Measurements from ENCODE around the gene ACOX2. TPM values are rescaled to one million over a fixed set of nuclear protein-coding genes. Genes with fewer than 3 reads are reported as not detected.
A peak's percentile ranks its signal among the peaks of the same experiment; 100 is the strongest.

ACOX2 gene
- total and polyA plus RNA-seq, 7 experiments from 2014 or later, result not detected

DNA sequence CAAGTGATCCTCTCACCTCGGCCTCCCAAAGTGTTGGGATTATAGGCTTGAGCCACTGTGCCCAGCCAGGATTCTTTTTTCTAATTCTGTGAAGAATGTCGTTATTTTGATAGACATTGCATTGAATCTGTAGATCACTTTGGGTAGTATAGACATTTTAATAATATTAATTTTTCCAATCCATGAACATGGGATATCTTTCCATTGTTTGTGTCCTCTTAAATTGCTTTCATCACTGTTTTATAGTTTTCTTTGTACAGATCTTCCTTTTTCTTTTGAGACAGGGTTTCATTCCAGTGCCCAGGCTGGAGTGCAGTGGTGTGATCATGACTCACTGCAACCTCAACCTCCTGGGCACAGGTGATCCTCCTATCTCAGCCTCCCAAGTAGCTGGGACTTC lies 56.7 kb downstream of the ACOX2 start:
- no peak for ATAC-seq
- POLR2A ChIA-PET, result no interaction called here

DNA sequence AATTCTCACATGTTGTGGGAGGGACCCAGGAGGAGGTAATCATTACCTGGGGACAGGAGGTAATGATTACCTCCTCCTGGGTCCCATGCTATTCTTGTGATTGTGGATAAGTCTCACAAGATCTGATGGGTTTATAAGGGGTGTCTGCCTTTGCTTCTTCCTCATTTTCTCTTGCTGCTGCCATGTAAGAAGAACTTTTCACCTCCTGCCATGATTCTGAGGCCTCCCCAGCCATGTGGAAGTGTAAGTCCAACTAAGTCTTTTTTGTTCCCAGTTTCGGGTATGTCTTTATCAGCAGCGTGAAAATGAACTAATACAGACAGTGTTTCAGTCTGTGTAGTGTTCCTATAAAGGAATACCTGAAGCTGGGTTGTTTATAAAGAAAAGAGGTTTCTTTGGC lies 58.2 kb downstream of the ACOX2 start:
- no peak overlapping the region for H3K27ac Mint-ChIP-seq
- H3K27me3 Mint-ChIP-seq, result peaks cover 0 to 39% (median 0%) of the 10 kb centered on the region in 5 donors
- Histone ChIP-seq H3K4me1 (ENCODE audit: control insufficient read depth in 2 of 2, insufficient read depth in 2 of 2, low read length in 2 of 2) (peaks cover 0 to 3% of the 10 kb centered on the region in 2 donors), H3K27ac (ENCODE audit: low read depth, low read length) (no peak overlapping the region), H3K27me3 (ENCODE audit: control insufficient read depth in 2 of 2, insufficient read depth in 2 of 2, low read length in 2 of 2) (no peaks in the 10 kb centered on the region), H3K4me3 (ENCODE audit: low read length) (no peak overlapping the region), H3K36me3 (ENCODE audit: control insufficient read depth in 2 of 3, insufficient read depth in 3 of 3, low read length in 3 of 3) (no peaks in the 10 kb centered on the region), H3K9me3 (ENCODE audit: control insufficient read depth in 2 of 3, low read length in 3 of 3) (no peaks in the 10 kb centered on the region)
- intact Hi-C loops (cut with micrococcal nuclease), result no loop called here
- ATAC-seq (no peak), DNase-seq (no peak)
- H3K9me3 Mint-ChIP-seq, result peaks cover 0 to 8% (median 0%) of the 10 kb centered on the region in 11 donors
- H3K36me3 Mint-ChIP-seq, result peaks cover 0 to 8% (median 0%) of the 10 kb centered on the region in 5 donors
- ChIA-PET CTCF (no interaction called here), POLR2A (interaction anchor here (0.6 kb wide), 1 partner anchor 403 kb away, joined by 6 read pairs; no protein-coding TSS in a partner anchor)
- peaks cover 0 to 16% (median 11%) of the 10 kb centered on the region in 7 donors for H3K4me1 Mint-ChIP-seq
- H3K4me3 Mint-ChIP-seq, result no peak overlapping the region

More for the DNA sequence above, 56.7 kb downstream of the ACOX2 start:
- H3K27ac Mint-ChIP-seq, result no peak overlapping the region
- no peak for DNase-seq
- no peak overlapping the region for H3K4me3 Mint-ChIP-seq
- H3K9me3 ChIP-seq (ENCODE audit: control insufficient read depth in 2 of 3, low read length in 3 of 3), result no peaks in the 10 kb centered on the region
- no peaks in the 10 kb centered on the region for H3K36me3 ChIP-seq (ENCODE audit: control insufficient read depth in 2 of 3, insufficient read depth in 3 of 3, low read length in 3 of 3)
- H3K4me1 Mint-ChIP-seq, result peaks cover 0 to 8% (median under 1%) of the 10 kb centered on the region in 7 donors
- H3K4me3 ChIP-seq (ENCODE audit: low read length), result no peak overlapping the region
- H3K27ac ChIP-seq (ENCODE audit: low read depth, low read length), result no peak overlapping the region
- peaks cover 0 to 51% (median 0%) of the 10 kb centered on the region in 5 donors for H3K27me3 Mint-ChIP-seq
- peaks cover 0 to 6% (median 0%) of the 10 kb centered on the region in 5 donors for H3K36me3 Mint-ChIP-seq
- H3K27me3 ChIP-seq (ENCODE audit: control insufficient read depth in 2 of 2, insufficient read depth in 2 of 2, low read length in 2 of 2), result no peaks in the 10 kb centered on the region
- CTCF ChIA-PET, result no interaction called here
- no peaks in the 10 kb centered on the region for H3K4me1 ChIP-seq (ENCODE audit: control insufficient read depth in 2 of 2, insufficient read depth in 2 of 2, low read length in 2 of 2)
- intact Hi-C loops (cut with micrococcal nuclease), result no loop called here
- H3K9me3 Mint-ChIP-seq, result peaks cover 0 to 8% (median 0%) of the 10 kb centered on the region in 11 donors

DNA sequence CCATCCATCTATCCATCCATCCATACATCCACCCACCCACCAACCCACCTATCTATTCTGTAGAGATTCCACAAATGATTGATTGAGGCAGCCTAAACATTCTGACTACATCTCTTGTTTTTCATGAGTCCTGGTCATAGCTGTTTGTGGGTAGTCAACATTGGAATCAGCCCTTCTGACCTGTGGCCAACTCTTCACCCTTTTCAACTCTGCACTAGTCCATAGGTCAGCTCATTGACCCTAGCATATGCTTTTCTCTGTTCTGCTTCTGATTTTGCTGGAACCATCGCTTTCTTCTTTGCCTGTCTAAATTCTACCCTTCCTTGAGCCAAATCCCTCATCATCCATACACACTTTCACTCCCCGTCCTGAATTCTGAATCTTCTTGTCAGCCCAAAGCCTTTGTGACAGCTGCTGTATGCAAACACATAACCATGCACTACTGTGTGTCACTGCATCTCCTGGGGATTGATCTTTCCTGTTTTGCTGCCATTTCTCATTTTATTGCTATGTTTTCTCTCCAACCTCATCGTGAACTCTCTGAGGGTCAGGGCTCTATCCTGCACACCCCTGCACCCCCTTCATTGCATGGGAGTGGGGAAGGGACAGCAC lies 61.9 kb downstream of the ACOX2 start:
- CTCF ChIA-PET, result no interaction called here
- intact Hi-C loops (cut with micrococcal nuclease), result loop anchor here in 1 of 2 donors (5.0 kb wide), 2 partner anchors 43 to 143 kb away; partner anchors contain the start of genes PDHB and PXK
- POLR2A ChIA-PET, result no interaction called here
- no peak for ATAC-seq
- H3K4me3 ChIP-seq (ENCODE audit: low read length), result no peak overlapping the region
- no peak overlapping the region for H3K4me3 Mint-ChIP-seq
- no peak overlapping the region for H3K27ac ChIP-seq (ENCODE audit: low read depth, low read length)
- peaks cover 5 to 50% (median 21%) of the 10 kb centered on the region in 7 donors for H3K4me1 Mint-ChIP-seq
- H3K9me3 Mint-ChIP-seq, result peaks cover 0 to 2% (median 0%) of the 10 kb centered on the region in 11 donors
- H3K36me3 Mint-ChIP-seq, result peaks cover 0 to 11% (median 0%) of the 10 kb centered on the region in 5 donors
- no peaks in the 10 kb centered on the region for H3K36me3 ChIP-seq (ENCODE audit: control insufficient read depth in 2 of 3, insufficient read depth in 3 of 3, low read length in 3 of 3)
- H3K9me3 ChIP-seq (ENCODE audit: control insufficient read depth in 2 of 3, low read length in 3 of 3), result no peaks in the 10 kb centered on the region
- H3K27ac Mint-ChIP-seq, result peak overlapping the region in 1 of 9 donors; percentile 3
- H3K27me3 Mint-ChIP-seq, result peaks cover 0 to 18% (median 0%) of the 10 kb centered on the region in 5 donors
- H3K27me3 ChIP-seq (ENCODE audit: control insufficient read depth in 2 of 2, insufficient read depth in 2 of 2, low read length in 2 of 2), result no peaks in the 10 kb centered on the region
- no peak for DNase-seq
- H3K4me1 ChIP-seq (ENCODE audit: control insufficient read depth in 2 of 2, insufficient read depth in 2 of 2, low read length in 2 of 2), result peaks cover 0 to 28% of the 10 kb centered on the region in 2 donors

- no peak overlapping the region for H3K4me3 ChIP-seq (ENCODE audit: low read length)
- ChIA-PET CTCF (no interaction called here), POLR2A (no interaction called here)
- H3K9me3 ChIP-seq (ENCODE audit: control insufficient read depth in 2 of 3, low read length in 3 of 3), result no peaks in the 10 kb centered on the region
- H3K27ac ChIP-seq (ENCODE audit: low read depth, low read length), result no peak overlapping the region
- no peak overlapping the region for H3K27ac Mint-ChIP-seq
- DNase-seq (no peak), ATAC-seq (peak; percentile 61)
- H3K27me3 Mint-ChIP-seq, result peaks cover 0 to 14% (median 0%) of the 10 kb centered on the region in 5 donors
- H3K9me3 Mint-ChIP-seq, result peaks cover 0 to 2% (median 0%) of the 10 kb centered on the region in 11 donors
- intact Hi-C loops (cut with micrococcal nuclease), result loop anchor here in 1 of 2 donors (5.0 kb wide), 2 partner anchors 42 to 142 kb away; partner anchors contain the start of genes PDHB and PXK
- H3K27me3 ChIP-seq (ENCODE audit: control insufficient read depth in 2 of 2, insufficient read depth in 2 of 2, low read length in 2 of 2), result no peaks in the 10 kb centered on the region
- no peaks in the 10 kb centered on the region for H3K36me3 ChIP-seq (ENCODE audit: control insufficient read depth in 2 of 3, insufficient read depth in 3 of 3, low read length in 3 of 3)
- H3K4me1 ChIP-seq (ENCODE audit: control insufficient read depth in 2 of 2, insufficient read depth in 2 of 2, low read length in 2 of 2), result peaks cover 0 to 28% of the 10 kb centered on the region in 2 donors
- H3K4me1 Mint-ChIP-seq, result peaks cover 5 to 54% (median 22%) of the 10 kb centered on the region in 7 donors
- H3K36me3 Mint-ChIP-seq, result peaks cover 0 to 11% (median 0%) of the 10 kb centered on the region in 5 donors
- no peak overlapping the region for H3K4me3 Mint-ChIP-seq
Measured at GRCh38 chr3:58474348-58474911, 62.6 kb downstream of the ACOX2 start.

- no peak overlapping the region for H3K4me3 Mint-ChIP-seq
- Histone ChIP-seq H3K27me3 (ENCODE audit: control insufficient read depth in 2 of 2, insufficient read depth in 2 of 2, low read length in 2 of 2) (no peaks in the 10 kb centered on the region), H3K27ac (ENCODE audit: low read depth, low read length) (no peak overlapping the region), H3K4me1 (ENCODE audit: control insufficient read depth in 2 of 2, insufficient read depth in 2 of 2, low read length in 2 of 2) (peaks cover 0 to 28% of the 10 kb centered on the region in 2 donors), H3K9me3 (ENCODE audit: control insufficient read depth in 2 of 3, low read length in 3 of 3) (no peaks in the 10 kb centered on the region), H3K36me3 (ENCODE audit: control insufficient read depth in 2 of 3, insufficient read depth in 3 of 3, low read length in 3 of 3) (no peaks in the 10 kb centered on the region), H3K4me3 (ENCODE audit: low read length) (no peak overlapping the region)
- ChIA-PET CTCF (interaction anchor here (1.1 kb wide), 1 partner anchor 10 kb away, joined by 3 read pairs; no protein-coding TSS in a partner anchor), POLR2A (interaction anchor here (0.6 to 0.9 kb wide), 2 partner anchors 18 to 232 kb away, joined by 3 read pairs; partner anchors contain the start of gene KCTD6)
- peaks cover 5 to 61% (median 22%) of the 10 kb centered on the region in 7 donors for H3K4me1 Mint-ChIP-seq
- H3K36me3 Mint-ChIP-seq, result peaks cover 0 to 11% (median 0%) of the 10 kb centered on the region in 5 donors
- ATAC-seq, result no peak
- H3K9me3 Mint-ChIP-seq, result peaks cover 0 to 1% (median 0%) of the 10 kb centered on the region in 11 donors
- no peak for DNase-seq
- intact Hi-C loops (cut with micrococcal nuclease), result loop anchor here in 1 of 2 donors (5.0 kb wide), 2 partner anchors 41 to 141 kb away; partner anchors contain the start of genes PDHB and PXK
- H3K27ac Mint-ChIP-seq, result peak overlapping the region in 2 of 9 donors; percentile 43 to 82
- peaks cover 0 to 9% (median 0%) of the 10 kb centered on the region in 5 donors for H3K27me3 Mint-ChIP-seq
Measured at GRCh38 chr3:58473275-58473674, 63.7 kb downstream of the ACOX2 start.

DNA sequence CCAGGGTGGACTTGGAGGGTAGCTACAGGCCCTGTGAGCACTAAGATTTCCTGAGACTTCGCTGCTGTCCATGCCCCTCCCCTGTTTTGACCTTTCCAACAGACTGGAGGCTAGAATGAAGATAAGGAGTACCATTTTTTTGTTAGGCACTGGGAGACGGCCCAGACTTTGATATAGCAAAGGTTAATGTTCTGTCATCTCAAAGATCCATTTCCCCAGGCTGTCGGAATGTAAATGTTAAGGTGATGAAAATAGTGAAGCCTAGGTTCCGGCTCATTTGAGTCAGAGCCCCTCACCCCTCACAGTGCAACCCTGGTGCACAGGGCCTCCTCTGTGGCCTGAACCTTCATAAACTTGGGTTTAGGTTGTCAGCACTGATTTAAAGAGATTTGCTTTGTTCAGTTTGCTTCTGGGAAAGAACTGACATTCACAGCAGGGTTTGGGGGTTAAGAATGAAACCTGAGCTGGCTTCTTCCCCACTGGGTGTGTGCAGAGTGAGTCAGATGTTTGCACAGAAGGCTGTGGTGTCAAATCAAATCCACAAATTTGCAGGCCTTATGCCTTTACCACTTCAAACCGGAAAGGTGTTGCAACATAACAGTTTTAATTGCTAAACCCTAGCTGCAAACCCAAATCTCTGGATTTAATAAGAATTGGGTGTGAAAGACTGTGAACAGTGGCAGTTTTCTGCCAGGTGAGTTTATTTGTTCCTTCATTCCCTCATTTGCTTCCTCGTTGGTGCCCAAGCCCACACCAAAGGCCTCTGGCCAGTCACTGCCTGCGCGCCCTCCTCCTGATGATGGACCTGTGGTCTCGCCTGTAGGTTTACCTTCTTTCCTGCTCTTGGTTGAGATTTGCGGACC lies 65.7 kb downstream of the ACOX2 start:
- H3K4me3 Mint-ChIP-seq, result peak overlapping the region in 2 of 10 donors; percentile 5 to 64
- H3K27ac ChIP-seq (ENCODE audit: low read depth, low read length), result no peak overlapping the region
- peaks cover 0 to 2% (median 0%) of the 10 kb centered on the region in 5 donors for H3K27me3 Mint-ChIP-seq
- H3K4me3 ChIP-seq (ENCODE audit: low read length), result peak overlapping the region; percentile 19
- H3K9me3 ChIP-seq (ENCODE audit: control insufficient read depth in 2 of 3, low read length in 3 of 3), result no peaks in the 10 kb centered on the region
- H3K4me1 ChIP-seq (ENCODE audit: control insufficient read depth in 2 of 2, insufficient read depth in 2 of 2, low read length in 2 of 2), result peaks cover 0 to 28% of the 10 kb centered on the region in 2 donors
- peaks cover 5 to 64% (median 22%) of the 10 kb centered on the region in 7 donors for H3K4me1 Mint-ChIP-seq
- DNase-seq (peak in 1 of 9 donors; percentile 60), ATAC-seq (peak; percentile 93)
- H3K27ac Mint-ChIP-seq, result peak overlapping the region in 5 of 9 donors; percentile 53 to 89 (median 74)
- peaks cover 0 to 1% (median 0%) of the 10 kb centered on the region in 11 donors for H3K9me3 Mint-ChIP-seq
- CTCF ChIA-PET, result interaction anchor here (0.6 kb wide), 1 partner anchor 12 kb away, joined by 3 read pairs; no protein-coding TSS in a partner anchor
- intact Hi-C loops (cut with micrococcal nuclease), result loop anchor here in 1 of 2 donors (1.0 to 5.0 kb wide), 4 partner anchors 8 to 139 kb away; partner anchors contain the start of genes PDHB and PXK
- POLR2A ChIA-PET, result interaction anchor here (0.6 to 0.9 kb wide), 2 partner anchors 40 to 41 kb away, joined by 3 to 4 read pairs; no protein-coding TSS in a partner anchor
- H3K36me3 ChIP-seq (ENCODE audit: control insufficient read depth in 2 of 3, insufficient read depth in 3 of 3, low read length in 3 of 3), result no peaks in the 10 kb centered on the region
- H3K36me3 Mint-ChIP-seq, result peaks cover 0 to 8% (median 0%) of the 10 kb centered on the region in 5 donors
- no peaks in the 10 kb centered on the region for H3K27me3 ChIP-seq (ENCODE audit: control insufficient read depth in 2 of 2, insufficient read depth in 2 of 2, low read length in 2 of 2)
